ENCODE results near the gene NUTM2D. TPM values are rescaled to one million over a fixed set of nuclear protein-coding genes. Genes with fewer than 3 reads are reported as not detected.
"Not testable (repeated sequence)": the region's sequence is repeated elsewhere in the genome, so short reads cannot be mapped to it uniquely, and the experiment has no call there.

NUTM2D gene
- polyA plus RNA-seq, 3 donors: 6.8 to 11.3 (median 10.1) TPM

GRCh38 chr10:87355110-87355509, 2.4 kb upstream of the NUTM2D start:
- DNase-seq (ENCODE audit: extremely low read depth in 1 of 11, low read depth in 9 of 11, low spot score in 4 of 11): not testable (repeated sequence)

- not testable (repeated sequence) for DNase-seq (ENCODE audit: extremely low read depth in 1 of 11, low read depth in 9 of 11, low spot score in 4 of 11)
Observed at GRCh38 chr10:87358159-87358558, 615 bp downstream of the NUTM2D start.

- not testable (repeated sequence) for DNase-seq (ENCODE audit: extremely low read depth in 1 of 11, low read depth in 9 of 11, low spot score in 4 of 11)
Observed at GRCh38 chr10:87369514-87370112, 12.1 kb downstream of the NUTM2D start.

- not testable (repeated sequence) for DNase-seq (ENCODE audit: extremely low read depth in 1 of 11, low read depth in 9 of 11, low spot score in 4 of 11)
Observed at GRCh38 chr10:87374091-87374490, 16.5 kb downstream of the NUTM2D start.

GRCh38 chr10:87379115-87379514, 21.6 kb downstream of the NUTM2D start:
- not testable (repeated sequence) for DNase-seq (ENCODE audit: extremely low read depth in 1 of 11, low read depth in 9 of 11, low spot score in 4 of 11)

GRCh38 chr10:87383149-87383857, 25.8 kb downstream of the NUTM2D start:
- DNase-seq (ENCODE audit: extremely low read depth in 1 of 11, low read depth in 9 of 11, low spot score in 4 of 11): not testable (repeated sequence)

GRCh38 chr10:87384283-87384682, 26.7 kb downstream of the NUTM2D start:
- DNase-seq (ENCODE audit: extremely low read depth in 1 of 11, low read depth in 9 of 11, low spot score in 4 of 11): not testable (repeated sequence)

GRCh38 chr10:87385762-87386360, 28.3 kb downstream of the NUTM2D start:
- not testable (repeated sequence) for DNase-seq (ENCODE audit: extremely low read depth in 1 of 11, low read depth in 9 of 11, low spot score in 4 of 11)

- not testable (repeated sequence) for DNase-seq (ENCODE audit: extremely low read depth in 1 of 11, low read depth in 9 of 11, low spot score in 4 of 11)
Observed at GRCh38 chr10:87391360-87391759, 33.8 kb downstream of the NUTM2D start.

- DNase-seq (ENCODE audit: extremely low read depth in 1 of 11, low read depth in 9 of 11, low spot score in 4 of 11): not testable (repeated sequence)
Observed at GRCh38 chr10:87396206-87396605, 38.7 kb downstream of the NUTM2D start.

GRCh38 chr10:87398436-87398835, 40.9 kb downstream of the NUTM2D start:
- not testable (repeated sequence) for DNase-seq (ENCODE audit: extremely low read depth in 1 of 11, low read depth in 9 of 11, low spot score in 4 of 11)

GRCh38 chr10:87407516-87408467, 50.2 kb downstream of the NUTM2D start:
- not testable (repeated sequence) for DNase-seq (ENCODE audit: extremely low read depth in 1 of 11, low read depth in 9 of 11, low spot score in 4 of 11)

GRCh38 chr10:87413921-87414320, 56.4 kb downstream of the NUTM2D start:
- DNase-seq (ENCODE audit: extremely low read depth in 1 of 11, low read depth in 9 of 11, low spot score in 4 of 11): not testable (repeated sequence)

Other genes with a start within 250 kb of the NUTM2D start
- gene NUTM2A, start 132.3 kb upstream of the NUTM2D start, polyA plus RNA-seq (ENCODE audit: insufficient read length in 3 of 3): 1 to 10 TPM; 1.3 to 5.6 (median 3.1) TPM
- gene MINPP1, start 147.1 kb downstream of the NUTM2D start, polyA plus RNA-seq (ENCODE audit: insufficient read length in 3 of 3): 10 to 100 TPM; 34.2 to 47.2 (median 41.5) TPM